Esophagus muscularis mucosa (tissue), 2 donors: ENCODE measurements around the gene RMND5B.

Source experiments
- POLR2A ChIP-seq: fragments of 450-650 bp; IDR thresholded peaks from one replicate; pipeline ENCODE4 v1.6.1; 2017; ENCODE audit warnings: antibody characterized with exemption, moderate library complexity, mild to moderate bottlenecking, low read depth
- POLR2AphosphoS5 ChIP-seq, 2 donors: sonication (generic); formaldehyde crosslinking; IDR thresholded peaks; one replicate each; pipeline ENCODE4 v1.6.1; 2017; ENCODE audit warnings: antibody characterized with exemption in 2 of 2

GRCh38 chr5:178165581-178165980 lies 34.8 kb downstream of the RMND5B start:
- TF ChIP-seq POLR2A (no peak), POLR2AphosphoS5 (IDR thresholded peaks at IDR 0.05) (no peak)
